HCT116 (cell line): Measurements from ENCODE around the gene SRCIN1. TPM values are rescaled to one million over a fixed set of nuclear protein-coding genes. Genes with fewer than 3 reads are reported as not detected.

Experiments
- ATAC-seq: fragments of 200-7000 bp; cut with Tn5 transposase; 2 replicates; pipeline ENCODE4 v1.9.1; 2020; ENCODE audit warnings: mild to moderate bottlenecking, moderate library complexity
- BruUV-seq: library from RNA; stranded (reverse); fragments of 400-500 nt; replicated peaks from 2 replicates; lab custom pipeline; 2021; lab: Mats Ljungman, UMichigan
- CTCF ChIA-PET: fragments of 300-600 bp; sonication (Branson Sonifier 250); formaldehyde crosslinking; loops from one replicate; lab custom pipeline; 2021; ENCODE audit warnings: antibody characterized with exemption; lab: Charles Lee
- POLR2A ChIA-PET: fragments of 300-600, 350-600 bp; sonication (Branson Sonifier 250); formaldehyde crosslinking; loops from one replicate; lab custom pipeline; 2021; ENCODE audit warnings: antibody characterized with exemption; lab: Charles Lee
- RAD21 ChIA-PET, 2 experiments: fragments of 300-600 bp; sonication (Branson Sonifier 250); formaldehyde crosslinking; loops; one replicate each; lab custom pipeline; 2023; ENCODE audit warnings: low total read pairs in 2 of 2; ENCODE audit not compliant: uncharacterized antibody in 2 of 2, unreplicated experiment in 2 of 2, low non-redundant PET in 1 of 2; lab: Charles Lee
- DNase-seq: peaks from one replicate; pipeline ENCODE4 v3.0.0-alpha.2; 2010; ENCODE audit warnings: low read depth, low spot score
- H2AFZ ChIP-seq: fragments of 200-600 bp; shearing (Covaris generic), sonication (generic); 2 replicates; pipeline ENCODE4 v1.6.1; 2017; ENCODE audit warnings: low read depth, mixed run types, mixed read lengths, antibody characterized with exemption, low read length; ENCODE audit not compliant: poor library complexity, severe bottlenecking
- H3K27ac ChIP-seq: 2 replicates; pipeline ENCODE4 v1.5.1; 2012; ENCODE audit warnings: low read depth, low read length
- H3K27me3 ChIP-seq: fragments of 200-600 bp; sonication (generic); 2 replicates; pipeline ENCODE4 v1.6.1; 2016; ENCODE audit warnings: mixed run types, low read length, mixed read lengths; ENCODE audit not compliant: insufficient read depth
- H3K36me3 ChIP-seq, 2 experiments: fragments of 200-500 bp in 1 of 2; fragments of 200-600 bp in 1 of 2; sonication (Bioruptor generic) in 1 of 2; sonication (generic) in 1 of 2; 2 replicates each; pipeline versions ENCODE4 v1.5.1 to v1.6.1; 2014 to 2016; ENCODE audit warnings: low read length in 2 of 2, inconsistent platforms in 1 of 2, mixed read lengths in 1 of 2, mixed run types in 1 of 2; ENCODE audit not compliant: insufficient read depth in 2 of 2, control insufficient read depth in 1 of 2
- H3K4me1 ChIP-seq, 2 experiments: fragments of 200-600 bp in 1 of 2; sonication (generic) in 1 of 2; 2 replicates each; pipeline versions ENCODE4 v1.5.1 to v1.6.1; 2012 to 2017; ENCODE audit warnings: low read length in 2 of 2, inconsistent platforms in 1 of 2, mild to moderate bottlenecking in 1 of 2, mixed read lengths in 1 of 2, mixed run types in 1 of 2, moderate library complexity in 1 of 2; ENCODE audit not compliant: insufficient read depth in 2 of 2, control insufficient read depth in 1 of 2
- H3K4me2 ChIP-seq: fragments of 200-600 bp; sonication (generic); 2 replicates; pipeline ENCODE4 v1.6.1; 2017; ENCODE audit warnings: mixed run types, low read length, mixed read lengths
- H3K4me3 ChIP-seq, 2 experiments: fragments of 200-600 bp in 1 of 2; sonication (generic) in 1 of 2; replicated peaks in 1 of 2; 2 replicates each; pipeline ENCODE4 v1.5.1; 2011 to 2016; ENCODE audit warnings: low read length in 2 of 2, control low read depth in 1 of 2, low read depth in 1 of 2, mild to moderate bottlenecking in 1 of 2, mixed read lengths in 1 of 2, mixed run types in 1 of 2
- H3K79me2 ChIP-seq: fragments of 200-600 bp; sonication (generic); 2 replicates; pipeline ENCODE4 v1.6.1; 2017; ENCODE audit warnings: mild to moderate bottlenecking, mixed run types, low read length, moderate library complexity, mixed read lengths; ENCODE audit not compliant: insufficient read depth
- H3K9ac ChIP-seq: fragments of 200-600 bp; sonication (generic); 2 replicates; pipeline ENCODE4 v1.6.1; 2016; ENCODE audit warnings: low read length, mixed read lengths
- H3K9me2 ChIP-seq: fragments of 200-600 bp; sonication (generic), shearing (Covaris generic); 2 replicates; pipeline ENCODE4 v1.6.1; 2017; ENCODE audit warnings: mixed run types, mild to moderate bottlenecking, moderate library complexity; ENCODE audit not compliant: insufficient read depth
- H3K9me3 ChIP-seq, 2 experiments: fragments of 200-500 bp in 1 of 2; fragments of 200-600 bp in 1 of 2; sonication (Bioruptor generic) in 1 of 2; sonication (generic) in 1 of 2; 2 replicates each; pipeline ENCODE4 v1.6.1; 2014 to 2017; ENCODE audit warnings: low read length in 2 of 2, mixed read lengths in 2 of 2, inconsistent platforms in 1 of 2, low read depth in 1 of 2, mild to moderate bottlenecking in 1 of 2, mixed run types in 1 of 2, moderate library complexity in 1 of 2; ENCODE audit not compliant: control insufficient read depth in 1 of 2, insufficient read depth in 1 of 2
- H4K20me1 ChIP-seq: fragments of 200-600 bp; sonication (generic), shearing (Covaris generic); 2 replicates; pipeline ENCODE4 v1.6.1; 2017; ENCODE audit warnings: mixed run types, mild to moderate bottlenecking, moderate library complexity; ENCODE audit not compliant: insufficient read depth
- CBX3 ChIP-seq: IDR thresholded peaks from 2 replicates; pipeline ENCODE4 v1.6.1; 2012; ENCODE audit warnings: low read depth
- CTCF ChIP-seq, 3 experiments: fragments of 200-600 bp in 1 of 3; sonication (generic) in 1 of 3; IDR thresholded peaks in 2 of 3; conservative IDR thresholded peaks in 1 of 3; 2 replicates each; pipeline ENCODE4 v1.5.1; 2012 to 2017; ENCODE audit warnings: low read depth in 2 of 3, low read length in 2 of 3, antibody characterized with exemption in 1 of 3, borderline replicate concordance in 1 of 3, control low read depth in 1 of 3, mild to moderate bottlenecking in 1 of 3, mixed read lengths in 1 of 3, mixed run types in 1 of 3, moderate library complexity in 1 of 3; ENCODE audit not compliant: insufficient read depth in 1 of 3
- POLR2A ChIP-seq: IDR thresholded peaks from 2 replicates; pipeline ENCODE4 v1.7.0; 2011; ENCODE audit warnings: borderline replicate concordance; ENCODE audit not compliant: insufficient read depth, insufficient read length; ENCODE audit errors: extremely low read depth
- POLR2AphosphoS5 ChIP-seq: IDR thresholded peaks from 2 replicates; pipeline ENCODE4 v1.6.1; 2011; ENCODE audit warnings: mild to moderate bottlenecking, low read depth, low read length, moderate library complexity
- REST ChIP-seq: IDR thresholded peaks from 2 replicates; pipeline ENCODE4 v1.6.1; 2012; ENCODE audit warnings: low read depth
- SRF ChIP-seq: IDR thresholded peaks from 2 replicates; pipeline ENCODE4 v1.6.1; 2012; ENCODE audit warnings: low read depth
- YY1 ChIP-seq: IDR thresholded peaks from 2 replicates; pipeline ENCODE4 v1.6.1; 2011; ENCODE audit warnings: low read length, low read depth, moderate library complexity, mild to moderate bottlenecking; ENCODE audit not compliant: insufficient replicate concordance; ENCODE audit errors: extremely low read depth
- ZNF274 ChIP-seq: fragments of 200-500 bp; sonication (Bioruptor generic); IDR thresholded peaks from 2 replicates; pipeline ENCODE4 v1.6.1; 2014; ENCODE audit warnings: mild to moderate bottlenecking, low read depth, low read length, inconsistent platforms
- intact Hi-C: fragments of 100-400 bp; cut with micrococcal nuclease; formaldehyde crosslinking; loops from 2 replicates; pipeline ENCODE4 v1.10.0; 2022
- total RNA-seq: library from RNA; stranded (reverse); gene quantifications from one replicate; pipeline ENCODE4 v1.2.1, GENCODE V29; 2021; ENCODE audit not compliant: unreplicated experiment

The SRCIN1 gene
- total RNA-seq, 1 experiment from 2014 or later: 10.5 TPM

GRCh38 chr17:38568274-38568673 is 37.5 kb downstream of the SRCIN1 start:
- H3K4me2 ChIP-seq: no peak overlapping the region
- no peaks in the 10 kb centered on the region for H3K36me3 ChIP-seq
- no peak for TF ChIP-seq ZNF274
- TF ChIP-seq SRF: no peak
- TF ChIP-seq CBX3: no peak
- TF ChIP-seq POLR2A: no peak
- no peak for TF ChIP-seq POLR2AphosphoS5
- TF ChIP-seq REST: no peak
- TF ChIP-seq CTCF (IDR thresholded peaks at IDR 0.05 in 2 of 3, conservative IDR thresholded peaks at IDR 0.05 in 1 of 3; ENCODE audit: borderline replicate concordance in 1 of 3, insufficient read depth in 1 of 3, low read depth in 2 of 3, low read length in 2 of 3): no peak
- TF ChIP-seq YY1: no peak
- TF ChIP-seq, all 23 proteins: peak for 0
- Histone ChIP-seq H3K4me1 (peaks cover 8 to 13% of the 10 kb centered on the region in 2 experiments), H3K9ac (no peak overlapping the region), H3K4me3 (no peak overlapping the region), H3K79me2 (no peaks in the 10 kb centered on the region), H4K20me1 (no peaks in the 10 kb centered on the region), H3K9me3 (no peaks in the 10 kb centered on the region), H2AFZ (no peak overlapping the region), H3K9me2 (no peaks in the 10 kb centered on the region), H3K27ac (no peak overlapping the region), H3K27me3 (no peaks in the 10 kb centered on the region)
- intact Hi-C loops: no loop called here
- DNase-seq: no peak
- no TSS peak for BruUV-seq
- POLR2A ChIA-PET: no interaction called here
- CTCF ChIA-PET: interaction anchor here (1.4 kb wide), 1 partner anchor 11 kb away, joined by 4 read pairs; no protein-coding TSS in a partner anchor
- RAD21 ChIA-PET: no interaction called here
- no peak for ATAC-seq
